Kidney (tissue), 14 donors: Measurements from ENCODE around the gene CDK6. TPM values are rescaled to one million over a fixed set of nuclear protein-coding genes. Genes with fewer than 3 reads are reported as not detected.
"Not testable (repeated sequence)": the region's sequence is repeated elsewhere in the genome, so short reads cannot be mapped to it uniquely, and the experiment has no call there.

Experiments
- DNase-seq, 5 donors: peaks; one replicate each; pipeline ENCODE4 v3.0.0-alpha.2; 2013 to 2020
- FAIRE-seq: peaks from 2 replicates; lab custom pipeline; 2012; peaks lifted over from hg19 to GRCh38; lab: Jason Lieb, UNC
- H3K27ac ChIP-seq, 2 donors: one replicate each; pipeline ENCODE4 v1.7.0; 2013; ENCODE audit warnings: low read depth in 2 of 2, low read length in 2 of 2, inconsistent platforms in 1 of 2
- H3K27me3 ChIP-seq: one replicate; pipeline ENCODE4 v1.7.1; 2013; ENCODE audit warnings: low read length, inconsistent platforms; ENCODE audit not compliant: control insufficient read depth, insufficient read depth
- H3K36me3 ChIP-seq, 3 donors: one replicate each; pipeline versions ENCODE4 v1.7.0 to v1.7.1; 2013; ENCODE audit warnings: low read length in 3 of 3, control low read depth in 1 of 3, inconsistent platforms in 1 of 3; ENCODE audit not compliant: insufficient read depth in 3 of 3, control insufficient read depth in 2 of 3
- H3K4me1 ChIP-seq, 3 donors: one replicate each; pipeline versions ENCODE4 v1.7.0 to v1.7.1; 2013; ENCODE audit warnings: low read length in 3 of 3, inconsistent platforms in 1 of 3, low read depth in 1 of 3; ENCODE audit not compliant: control insufficient read depth in 2 of 3, insufficient read depth in 2 of 3
- H3K4me3 ChIP-seq, 3 donors: one replicate each; pipeline versions ENCODE4 v1.7.0 to v1.8.1; 2013; ENCODE audit warnings: low read length in 3 of 3, control low read depth in 1 of 3, inconsistent platforms in 1 of 3
- H3K9ac ChIP-seq, 3 donors: one replicate each; pipeline versions ENCODE4 v1.7.0 to v1.7.1; 2013; ENCODE audit warnings: low read length in 3 of 3, control low read depth in 1 of 3, inconsistent platforms in 1 of 3
- H3K9me3 ChIP-seq, 3 donors: one replicate each; pipeline versions ENCODE4 v1.7.0 to v1.7.1; 2013; ENCODE audit warnings: low read length in 3 of 3, control low read depth in 1 of 3, inconsistent platforms in 1 of 3; ENCODE audit not compliant: control insufficient read depth in 2 of 3, insufficient read depth in 1 of 3
- intact Hi-C: fragments of 100-400 bp; cut with DNase I; formaldehyde crosslinking; loops from one replicate; pipeline ENCODE4 v1.11.1; 2022
- polyA plus RNA-seq: library from polyadenylated mRNA; stranded (reverse); fragments of 350-450 nt; fragmentation: Illumina TruSeq; extraction: RNeasy Lipid Tissue Mini Kit (QIAGEN cat#74804); gene quantifications from one replicate; pipeline ENCODE4 v1.2.3, GENCODE V29; 2014; ENCODE audit warnings: low read depth, low replicate concordance; ENCODE audit not compliant: insufficient read depth
- total RNA-seq: library from RNA; stranded (reverse); fragmentation: NEBNext Ultra II Directional; extraction: Animal tissue kit (Norgen Biotek cat#: 25700); gene quantifications from one replicate; pipeline ENCODE4 v1.2.1, GENCODE V29; 2021
- TF ChIP-seq, protein P1 (sequence below): IDR thresholded peaks from 3 replicates; pipeline ENCODE4 v1.5.1; 2012; ENCODE audit warnings: mild to moderate bottlenecking, moderate library complexity, borderline replicate concordance; ENCODE audit not compliant: insufficient read depth; ENCODE audit errors: extremely low read depth
- donor health status: control.
- donor health status: control.
- donor health status: control.
- donor health status: control.
- donor health status: control.
- donor health status: DM: yes; HTN: yes; CAD: no.
- donor health status: Normal renal cell carcinoma (clear cell type).

CDK6 gene
- total and polyA plus RNA-seq, 2 donors from 2014 or later: 3.6 to 20.8 TPM

DNA sequence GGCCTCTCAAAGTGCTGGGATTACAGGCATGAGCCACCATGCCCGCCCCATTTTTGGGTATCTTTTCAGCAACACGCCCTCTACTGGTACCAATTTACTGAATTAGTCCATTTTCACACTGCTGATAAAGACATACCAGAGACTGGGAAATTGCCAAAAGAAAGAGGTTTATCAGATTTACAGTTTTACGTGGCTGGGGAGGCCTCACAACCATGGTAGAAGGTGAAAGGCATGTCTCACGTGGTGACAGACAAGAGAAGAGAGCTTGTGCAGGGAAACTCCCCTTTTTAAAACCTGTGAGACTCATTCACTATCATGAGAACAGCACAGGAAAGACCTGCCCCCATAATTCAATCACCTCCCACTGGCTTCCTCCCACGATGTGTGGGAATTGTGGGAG, 27.8 kb upstream of the CDK6 start:
- H3K4me1 ChIP-seq, H3K27me3 ChIP-seq, H3K9me3 ChIP-seq, FAIRE-seq, H3K4me3 ChIP-seq, H3K27ac ChIP-seq, H3K9ac ChIP-seq, DNase-seq, intact Hi-C loops, H3K36me3 ChIP-seq: not testable (repeated sequence)
- TF ChIP-seq, protein P1, sequence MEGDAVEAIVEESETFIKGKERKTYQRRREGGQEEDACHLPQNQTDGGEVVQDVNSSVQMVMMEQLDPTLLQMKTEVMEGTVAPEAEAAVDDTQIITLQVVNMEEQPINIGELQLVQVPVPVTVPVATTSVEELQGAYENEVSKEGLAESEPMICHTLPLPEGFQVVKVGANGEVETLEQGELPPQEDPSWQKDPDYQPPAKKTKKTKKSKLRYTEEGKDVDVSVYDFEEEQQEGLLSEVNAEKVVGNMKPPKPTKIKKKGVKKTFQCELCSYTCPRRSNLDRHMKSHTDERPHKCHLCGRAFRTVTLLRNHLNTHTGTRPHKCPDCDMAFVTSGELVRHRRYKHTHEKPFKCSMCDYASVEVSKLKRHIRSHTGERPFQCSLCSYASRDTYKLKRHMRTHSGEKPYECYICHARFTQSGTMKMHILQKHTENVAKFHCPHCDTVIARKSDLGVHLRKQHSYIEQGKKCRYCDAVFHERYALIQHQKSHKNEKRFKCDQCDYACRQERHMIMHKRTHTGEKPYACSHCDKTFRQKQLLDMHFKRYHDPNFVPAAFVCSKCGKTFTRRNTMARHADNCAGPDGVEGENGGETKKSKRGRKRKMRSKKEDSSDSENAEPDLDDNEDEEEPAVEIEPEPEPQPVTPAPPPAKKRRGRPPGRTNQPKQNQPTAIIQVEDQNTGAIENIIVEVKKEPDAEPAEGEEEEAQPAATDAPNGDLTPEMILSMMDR: peak; percentile 9

DNA sequence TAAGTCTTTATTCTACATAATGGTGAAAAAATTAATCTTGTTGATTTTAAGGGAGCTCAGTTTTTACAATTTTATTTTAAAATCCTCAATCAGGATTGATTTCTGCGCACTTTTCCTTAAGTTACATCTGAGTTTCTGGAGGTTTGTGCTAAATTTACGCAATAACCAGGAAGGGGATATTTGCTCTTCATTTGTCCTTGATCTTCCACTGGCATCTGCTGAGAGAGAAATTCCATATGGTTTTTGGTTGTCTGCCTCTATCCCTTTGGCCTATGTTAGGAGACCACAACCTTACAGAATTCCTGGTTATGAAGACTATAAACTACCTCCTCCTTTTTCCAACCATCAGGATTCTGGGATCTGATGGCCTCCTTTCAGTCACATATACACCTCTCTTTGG, 20.1 kb upstream of the CDK6 start:
- FAIRE-seq (no peak), DNase-seq (no peak)
- Histone ChIP-seq H3K36me3 (no peaks in the 10 kb centered on the region), H3K9me3 (no peaks in the 10 kb centered on the region), H3K4me1 (no peaks in the 10 kb centered on the region), H3K9ac (no peak overlapping the region), H3K27me3 (no peaks in the 10 kb centered on the region), H3K4me3 (no peak overlapping the region), H3K27ac (no peak overlapping the region)
- TF ChIP-seq, protein P1: no peak
- intact Hi-C loops: no loop called here

DNA sequence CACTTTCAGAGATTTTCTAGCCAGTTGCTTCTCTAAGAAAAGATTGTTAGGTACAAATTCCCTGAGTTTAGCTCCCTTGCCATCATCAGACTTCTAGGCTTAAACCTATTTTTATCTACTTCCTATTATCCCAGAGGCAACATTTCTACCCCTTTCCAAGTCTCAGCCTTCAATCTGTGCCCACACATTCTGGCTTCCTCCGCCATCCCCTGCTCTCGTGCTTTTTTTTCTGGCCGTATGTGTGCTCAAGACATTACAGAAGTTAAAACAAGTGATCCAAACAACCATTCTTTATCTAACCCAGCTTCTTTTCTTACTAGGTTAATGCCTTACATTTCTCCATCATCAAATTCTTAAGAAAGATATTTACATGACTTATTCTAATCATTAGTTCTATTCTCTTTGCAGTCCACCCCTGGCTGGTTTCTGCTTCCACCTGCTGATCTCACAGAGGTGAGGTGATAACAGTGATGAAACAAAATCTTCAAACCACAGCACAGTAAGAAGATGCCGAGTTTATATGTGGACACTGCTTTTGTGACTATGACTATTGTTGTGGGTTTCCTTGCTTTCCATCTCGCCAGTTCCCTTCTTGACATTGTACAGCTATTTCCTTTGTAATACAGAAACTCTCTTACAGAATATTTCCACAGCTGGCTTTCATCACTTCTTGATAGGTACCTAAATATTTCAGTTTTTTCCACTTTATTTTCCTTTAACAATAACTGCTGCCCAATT, 18.3 kb upstream of the CDK6 start:
- Histone ChIP-seq H3K36me3 (no peaks in the 10 kb centered on the region), H3K4me3 (no peak overlapping the region)
- intact Hi-C loops: no loop called here

More for the DNA sequence above, 18.3 kb upstream of the CDK6 start:
- no peaks in the 10 kb centered on the region for H3K27me3 ChIP-seq
- no peaks in the 10 kb centered on the region for H3K9me3 ChIP-seq
- no peak overlapping the region for H3K27ac ChIP-seq
- no peak for FAIRE-seq
- no peak overlapping the region for H3K9ac ChIP-seq
- DNase-seq: no peak
- H3K4me1 ChIP-seq: no peaks in the 10 kb centered on the region
- TF ChIP-seq, protein P1: no peak
